Measurements from ENCODE around the gene HOXB3.

HOXB3 gene

DNA sequence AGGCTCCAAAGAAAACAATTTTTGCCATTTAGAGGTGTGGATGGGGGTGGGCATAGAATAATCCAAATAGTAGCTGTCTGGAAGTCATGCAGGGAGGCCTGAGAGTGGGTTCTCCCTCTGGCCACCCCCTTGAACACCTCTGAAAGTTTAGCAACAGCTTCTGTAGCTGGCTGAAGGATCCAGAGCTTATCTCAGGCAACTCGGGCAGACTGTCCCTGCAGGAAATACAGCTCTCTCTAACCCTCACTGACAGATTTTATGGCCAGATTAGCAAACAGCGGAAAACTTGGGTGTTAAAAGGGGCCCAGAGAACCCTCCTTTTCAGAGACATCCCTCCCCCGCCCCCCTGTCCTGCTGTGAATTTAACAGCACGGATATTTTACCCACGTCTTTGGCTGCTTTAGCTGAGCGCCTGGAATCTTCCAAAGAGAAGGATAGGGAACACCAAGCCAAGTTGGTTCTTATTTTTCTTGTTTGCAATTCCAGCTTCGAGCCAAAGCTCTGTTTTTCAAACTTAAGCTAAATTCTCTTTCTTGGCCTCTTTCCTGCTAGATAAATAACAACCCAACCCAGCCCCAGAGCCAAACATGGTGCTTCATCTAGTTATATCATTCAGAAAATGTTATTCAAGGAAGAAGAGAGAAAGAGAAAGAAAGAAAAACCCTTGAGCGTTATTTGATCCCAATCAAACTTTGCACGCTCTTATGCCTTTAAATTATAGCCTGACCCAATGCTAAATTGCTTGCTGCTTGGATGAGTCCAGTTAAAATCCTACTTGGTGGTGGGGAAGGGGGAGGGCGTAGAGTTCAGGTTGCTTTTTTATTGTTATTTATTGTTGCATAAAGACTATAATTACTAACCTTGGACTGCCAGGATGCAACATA, 42.9 kb downstream of the HOXB3 start (continued):
- TF ChIP-seq, protein P1, sequence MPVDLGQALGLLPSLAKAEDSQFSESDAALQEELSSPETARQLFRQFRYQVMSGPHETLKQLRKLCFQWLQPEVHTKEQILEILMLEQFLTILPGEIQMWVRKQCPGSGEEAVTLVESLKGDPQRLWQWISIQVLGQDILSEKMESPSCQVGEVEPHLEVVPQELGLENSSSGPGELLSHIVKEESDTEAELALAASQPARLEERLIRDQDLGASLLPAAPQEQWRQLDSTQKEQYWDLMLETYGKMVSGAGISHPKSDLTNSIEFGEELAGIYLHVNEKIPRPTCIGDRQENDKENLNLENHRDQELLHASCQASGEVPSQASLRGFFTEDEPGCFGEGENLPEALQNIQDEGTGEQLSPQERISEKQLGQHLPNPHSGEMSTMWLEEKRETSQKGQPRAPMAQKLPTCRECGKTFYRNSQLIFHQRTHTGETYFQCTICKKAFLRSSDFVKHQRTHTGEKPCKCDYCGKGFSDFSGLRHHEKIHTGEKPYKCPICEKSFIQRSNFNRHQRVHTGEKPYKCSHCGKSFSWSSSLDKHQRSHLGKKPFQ (tag by site-specific recombination; IDR thresholded peaks at IDR 0.05), result peak; percentile 55
- TF ChIP-seq ZNF214 (tag by site-specific recombination; IDR thresholded peaks at IDR 0.05; ENCODE audit: borderline replicate concordance), result no peak
- TF ChIP-seq ZNF335 (tag by site-specific recombination; conservative IDR thresholded peaks at IDR 0.05), result peak; percentile 55
- no peak for TF ChIP-seq ZNF777 (tag by site-specific recombination; IDR thresholded peaks at IDR 0.05; ENCODE audit: borderline replicate concordance)
- peak; percentile 71; the same call in 1 of the 2 replicates for TF ChIP-seq KLF7 (tag by site-specific recombination; IDR thresholded peaks at IDR 0.05; ENCODE audit: borderline replicate concordance)
- TF ChIP-seq, protein P2, sequence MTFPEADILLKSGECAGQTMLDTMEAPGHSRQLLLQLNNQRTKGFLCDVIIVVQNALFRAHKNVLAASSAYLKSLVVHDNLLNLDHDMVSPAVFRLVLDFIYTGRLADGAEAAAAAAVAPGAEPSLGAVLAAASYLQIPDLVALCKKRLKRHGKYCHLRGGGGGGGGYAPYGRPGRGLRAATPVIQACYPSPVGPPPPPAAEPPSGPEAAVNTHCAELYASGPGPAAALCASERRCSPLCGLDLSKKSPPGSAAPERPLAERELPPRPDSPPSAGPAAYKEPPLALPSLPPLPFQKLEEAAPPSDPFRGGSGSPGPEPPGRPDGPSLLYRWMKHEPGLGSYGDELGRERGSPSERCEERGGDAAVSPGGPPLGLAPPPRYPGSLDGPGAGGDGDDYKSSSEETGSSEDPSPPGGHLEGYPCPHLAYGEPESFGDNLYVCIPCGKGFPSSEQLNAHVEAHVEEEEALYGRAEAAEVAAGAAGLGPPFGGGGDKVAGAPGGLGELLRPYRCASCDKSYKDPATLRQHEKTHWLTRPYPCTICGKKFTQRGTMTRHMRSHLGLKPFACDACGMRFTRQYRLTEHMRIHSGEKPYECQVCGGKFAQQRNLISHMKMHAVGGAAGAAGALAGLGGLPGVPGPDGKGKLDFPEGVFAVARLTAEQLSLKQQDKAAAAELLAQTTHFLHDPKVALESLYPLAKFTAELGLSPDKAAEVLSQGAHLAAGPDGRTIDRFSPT (tag by site-specific recombination; IDR thresholded peaks at IDR 0.05), result no peak
- no peak for TF ChIP-seq ZNF571 (tag by site-specific recombination; IDR thresholded peaks at IDR 0.05)
- no peak for TF ChIP-seq ZNF521 (tag by site-specific recombination; IDR thresholded peaks at IDR 0.05)
- 0 out of 2 replicates have a peak, but pooled peaks have one; percentile 12 for TF ChIP-seq ZBTB21 (tag by site-specific recombination; IDR thresholded peaks at IDR 0.05)
- peak; percentile 92 for TF ChIP-seq OSR2 (tag by site-specific recombination; IDR thresholded peaks at IDR 0.05)
- TF ChIP-seq ZNF670 (tag by site-specific recombination; IDR thresholded peaks at IDR 0.05; ENCODE audit: low read depth), result no peak
- TF ChIP-seq ZNF311 (tag by site-specific recombination; IDR thresholded peaks at IDR 0.05; ENCODE audit: borderline replicate concordance), result no peak
- TF ChIP-seq ZNF138 (tag by site-specific recombination; IDR thresholded peaks at IDR 0.05; ENCODE audit: borderline replicate concordance), result no peak
- TF ChIP-seq ZNF621 (tag by site-specific recombination; IDR thresholded peaks at IDR 0.05), result no peak
- TF ChIP-seq, protein P3, sequence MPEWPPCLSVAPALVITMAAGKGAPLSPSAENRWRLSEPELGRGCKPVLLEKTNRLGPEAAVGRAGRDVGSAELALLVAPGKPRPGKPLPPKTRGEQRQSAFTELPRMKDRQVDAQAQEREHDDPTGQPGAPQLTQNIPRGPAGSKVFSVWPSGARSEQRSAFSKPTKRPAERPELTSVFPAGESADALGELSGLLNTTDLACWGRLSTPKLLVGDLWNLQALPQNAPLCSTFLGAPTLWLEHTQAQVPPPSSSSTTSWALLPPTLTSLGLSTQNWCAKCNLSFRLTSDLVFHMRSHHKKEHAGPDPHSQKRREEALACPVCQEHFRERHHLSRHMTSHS (tag by site-specific recombination; IDR thresholded peaks at IDR 0.05), result 0 out of 2 replicates have a peak, but pooled peaks have one; percentile 41
- peak; percentile 88 for TF ChIP-seq ZBTB8A (tag by site-specific recombination; IDR thresholded peaks at IDR 0.05)
- TF ChIP-seq ZNF701 (tag by site-specific recombination; IDR thresholded peaks at IDR 0.05), result no peak
- TF ChIP-seq ZNF660 (tag by site-specific recombination; IDR thresholded peaks at IDR 0.05), result peak; percentile 76
- TF ChIP-seq ZNF266 (tag by site-specific recombination; IDR thresholded peaks at IDR 0.05; ENCODE audit: low read depth), result no peak
- no peak for TF ChIP-seq ZNF837 (tag by site-specific recombination; IDR thresholded peaks at IDR 0.05)
- TF ChIP-seq, protein P4, sequence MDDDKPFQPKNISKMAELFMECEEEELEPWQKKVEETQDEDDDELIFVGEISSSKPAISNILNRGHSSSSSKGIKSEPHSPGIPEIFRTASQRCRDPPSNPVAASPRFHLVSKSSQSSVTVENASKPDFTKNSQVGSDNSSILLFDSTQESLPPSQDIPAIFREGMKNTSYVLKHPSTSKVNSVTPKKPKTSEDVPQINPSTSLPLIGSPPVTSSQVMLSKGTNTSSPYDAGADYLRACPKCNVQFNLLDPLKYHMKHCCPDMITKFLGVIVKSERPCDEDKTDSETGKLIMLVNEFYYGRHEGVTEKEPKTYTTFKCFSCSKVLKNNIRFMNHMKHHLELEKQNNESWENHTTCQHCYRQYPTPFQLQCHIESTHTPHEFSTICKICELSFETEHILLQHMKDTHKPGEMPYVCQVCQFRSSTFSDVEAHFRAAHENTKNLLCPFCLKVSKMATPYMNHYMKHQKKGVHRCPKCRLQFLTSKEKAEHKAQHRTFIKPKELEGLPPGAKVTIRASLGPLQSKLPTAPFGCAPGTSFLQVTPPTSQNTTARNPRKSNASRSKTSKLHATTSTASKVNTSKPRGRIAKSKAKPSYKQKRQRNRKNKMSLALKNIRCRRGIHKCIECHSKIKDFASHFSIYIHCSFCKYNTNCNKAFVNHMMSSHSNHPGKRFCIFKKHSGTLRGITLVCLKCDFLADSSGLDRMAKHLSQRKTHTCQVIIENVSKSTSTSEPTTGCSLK (tag by site-specific recombination; IDR thresholded peaks at IDR 0.05), result no peak
- no peak for TF ChIP-seq SCRT1 (tag by site-specific recombination; IDR thresholded peaks at IDR 0.05; ENCODE audit: borderline replicate concordance)
- TF ChIP-seq MZF1 (tag by site-specific recombination; IDR thresholded peaks at IDR 0.05; ENCODE audit: borderline replicate concordance), result no peak; the same call in 1 of the 2 replicates
- no peak for TF ChIP-seq SP3 (tag by site-specific recombination; IDR thresholded peaks at IDR 0.05)
- no peak for TF ChIP-seq ZSCAN23 (tag by site-specific recombination; IDR thresholded peaks at IDR 0.05)
- no peak for TF ChIP-seq ZBTB7A (tag by site-specific recombination; IDR thresholded peaks at IDR 0.05; ENCODE audit: low read depth)
- TF ChIP-seq ZBTB48 (tag by site-specific recombination; IDR thresholded peaks at IDR 0.05), result no peak; the same call in 1 of the 2 replicates
- TF ChIP-seq ZNF133 (tag by site-specific recombination; IDR thresholded peaks at IDR 0.05), result no peak
- TF ChIP-seq, protein P5, sequence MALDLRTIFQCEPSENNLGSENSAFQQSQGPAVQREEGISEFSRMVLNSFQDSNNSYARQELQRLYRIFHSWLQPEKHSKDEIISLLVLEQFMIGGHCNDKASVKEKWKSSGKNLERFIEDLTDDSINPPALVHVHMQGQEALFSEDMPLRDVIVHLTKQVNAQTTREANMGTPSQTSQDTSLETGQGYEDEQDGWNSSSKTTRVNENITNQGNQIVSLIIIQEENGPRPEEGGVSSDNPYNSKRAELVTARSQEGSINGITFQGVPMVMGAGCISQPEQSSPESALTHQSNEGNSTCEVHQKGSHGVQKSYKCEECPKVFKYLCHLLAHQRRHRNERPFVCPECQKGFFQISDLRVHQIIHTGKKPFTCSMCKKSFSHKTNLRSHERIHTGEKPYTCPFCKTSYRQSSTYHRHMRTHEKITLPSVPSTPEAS (tag by site-specific recombination; IDR thresholded peaks at IDR 0.05), result no peak
- TF ChIP-seq, protein P6, sequence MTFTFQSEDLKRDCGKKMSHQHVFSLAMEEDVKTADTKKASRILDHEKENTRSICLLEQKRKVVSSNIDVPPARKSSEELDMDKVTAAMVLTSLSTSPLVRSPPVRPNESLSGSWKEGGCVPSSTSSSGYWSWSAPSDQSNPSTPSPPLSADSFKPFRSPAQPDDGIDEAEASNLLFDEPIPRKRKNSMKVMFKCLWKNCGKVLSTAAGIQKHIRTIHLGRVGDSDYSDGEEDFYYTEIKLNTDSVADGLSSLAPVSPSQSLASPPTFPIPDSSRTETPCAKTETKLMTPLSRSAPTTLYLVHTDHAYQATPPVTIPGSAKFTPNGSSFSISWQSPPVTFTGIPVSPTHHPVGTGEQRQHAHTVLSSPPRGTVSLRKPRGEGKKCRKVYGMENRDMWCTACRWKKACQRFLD (tag by site-specific recombination; IDR thresholded peaks at IDR 0.05), result no peak
- no peak for TF ChIP-seq ZFP3 (tag by site-specific recombination; IDR thresholded peaks at IDR 0.05; ENCODE audit: low read depth)

Measured in HEK293 (cell line).